Lung (tissue), 12 donors: ENCODE data around the gene SLX1A. TPM values are rescaled to one million over a fixed set of nuclear protein-coding genes. Genes with fewer than 3 reads are reported as not detected.

Experiments
- ATAC-seq: fragments of 200-7000 bp; cut with Tn5 transposase; one replicate; pipeline ENCODE4 v1.9.1; 2020; ENCODE audit warnings: moderate number of reproducible peaks; ENCODE audit not compliant: insufficient read depth, low FRiP score
- DNase-seq, 3 donors: peaks; one replicate each; pipeline ENCODE4 v3.0.0-alpha.2; 2013 to 2017
- H3K27ac ChIP-seq, 2 donors: one replicate each; pipeline ENCODE4 v1.5.1; 2013; ENCODE audit warnings: mild to moderate bottlenecking in 2 of 2, moderate library complexity in 2 of 2, control low read depth in 1 of 2, inconsistent platforms in 1 of 2, low read depth in 1 of 2, low read length in 1 of 2
- H3K27me3 ChIP-seq, 3 donors: one replicate each; pipeline ENCODE4 v1.5.1; 2013; ENCODE audit warnings: low read length in 2 of 3; ENCODE audit not compliant: control insufficient read depth in 3 of 3, insufficient read depth in 3 of 3
- H3K36me3 ChIP-seq, 4 donors: one replicate each; pipeline ENCODE4 v1.5.1; 2013; ENCODE audit warnings: low read length in 4 of 4, mild to moderate bottlenecking in 1 of 4, moderate library complexity in 1 of 4; ENCODE audit not compliant: control insufficient read depth in 4 of 4, insufficient read depth in 4 of 4
- H3K4me1 ChIP-seq, 5 donors: one replicate each; pipeline ENCODE4 v1.5.1; 2013; ENCODE audit warnings: low read length in 5 of 5, mild to moderate bottlenecking in 2 of 5, moderate library complexity in 1 of 5; ENCODE audit not compliant: control insufficient read depth in 5 of 5, insufficient read depth in 5 of 5
- H3K4me3 ChIP-seq: one replicate; pipeline ENCODE4 v1.5.1; 2013; ENCODE audit warnings: mild to moderate bottlenecking, control low read depth, moderate library complexity
- H3K9ac ChIP-seq, 2 donors: one replicate each; pipeline ENCODE4 v1.5.1; 2013; ENCODE audit warnings: low read length in 2 of 2, control low read depth in 1 of 2; ENCODE audit not compliant: insufficient read depth in 1 of 2
- H3K9me3 ChIP-seq, 4 donors: one replicate each; pipeline ENCODE4 v1.5.1; 2013; ENCODE audit warnings: low read length in 3 of 4, mild to moderate bottlenecking in 1 of 4, moderate library complexity in 1 of 4; ENCODE audit not compliant: control insufficient read depth in 4 of 4, insufficient read depth in 3 of 4
- CTCF ChIP-seq: IDR thresholded peaks from 2 replicates; pipeline ENCODE4 v1.5.1; 2012; ENCODE audit warnings: mild to moderate bottlenecking; ENCODE audit errors: control extremely low read depth, extremely low read depth
- WGBS, 2 donors: extraction: QIAGEN DNeasy Blood & Tissue Kit; methylation state at CpG; one replicate each; pipeline ENCODE4 v1.1.7; 2013; 5-methylcytosine and 5-hydroxymethylcytosine counted together
- polyA plus RNA-seq, 2 donors: library from polyadenylated mRNA; stranded (reverse); fragments of 200-250 nt; gene quantifications; one replicate each; pipeline ENCODE4 v1.2.1, GENCODE V29; 2013
- total RNA-seq, 2 donors: library from RNA; depleted of rRNA in 1 of 2; stranded (reverse); fragments of >200 nt in 1 of 2; gene quantifications; one replicate each; pipeline ENCODE4 v1.2.1, GENCODE V29; 2014 to 2021
- donor health status: control.
- donor health status: control.
- donor health status: Bipolar disorder and iron deficiency.
- donor health status: healthy.
- donor health status: DM: yes; HTN: yes; CAD: no.

The SLX1A gene
- total and polyA plus RNA-seq, 4 donors: 24.0 to 96.0 (median 75.1) TPM

- Histone ChIP-seq H3K27ac (peak within 1 kb of the TSS; percentile 62 to 88), H3K4me3 (peak within 1 kb of the TSS; percentile 61), H3K9ac (peak within 1 kb of the TSS; percentile 37 to 61), H3K4me1 (peaks cover 0 to 15% (median 6%) of the 10 kb centered on the region in 5 donors), H3K36me3 (peaks cover 0 to 4% (median 0%) of the 10 kb centered on the region in 4 donors), H3K9me3 (no peaks in the 10 kb centered on the region), H3K27me3 (no peaks in the 10 kb centered on the region)
- 1% methylated on average over 48 to 81 of the region's 81 CpGs for WGBS, 2 donors
- no peak for TF ChIP-seq CTCF
- peak; percentile 85 to 87 (median 86) for DNase-seq
- ATAC-seq: peak; percentile 79
Observed at GRCh38 chr16:30183233-30184095, 10.2 kb upstream of the SLX1A start, which contains the start of gene CORO1A. Gene CORO1A, plus strand, starts transcription at chr16:30183602. Its CDS starts 1,608 bp downstream, at chr16:30185210.

- Histone ChIP-seq H3K27me3 (no peaks in the 10 kb centered on the region), H3K9ac (no peak overlapping the region), H3K4me1 (peaks cover 0 to 15% (median 6%) of the 10 kb centered on the region in 5 donors), H3K4me3 (peak overlapping the region; percentile 24), H3K36me3 (peaks cover 0 to 4% (median 0%) of the 10 kb centered on the region in 4 donors), H3K27ac (peak overlapping the region in 1 of 2 donors; percentile 60), H3K9me3 (no peaks in the 10 kb centered on the region)
- TF ChIP-seq CTCF: no peak
- ATAC-seq: no peak
- no peak for DNase-seq
- WGBS, 2 donors: 7 to 22% methylated on average over 22 to 24 of the region's 24 CpGs
Observed at GRCh38 chr16:30184096-30184890, 9.4 kb upstream of the SLX1A start.

GRCh38 chr16:30184891-30185682, 8.6 kb upstream of the SLX1A start:
- ATAC-seq: no peak
- no peaks in the 10 kb centered on the region for H3K27me3 ChIP-seq
- H3K4me3 ChIP-seq: no peak overlapping the region
- no peak for DNase-seq
- H3K4me1 ChIP-seq: peaks cover 0 to 15% (median 6%) of the 10 kb centered on the region in 5 donors
- peak overlapping the region in 1 of 2 donors; percentile 60 for H3K27ac ChIP-seq
- no peak for TF ChIP-seq CTCF
- H3K36me3 ChIP-seq: peaks cover 0 to 4% (median 0%) of the 10 kb centered on the region in 4 donors
- no peaks in the 10 kb centered on the region for H3K9me3 ChIP-seq
- WGBS, 2 donors: 65 to 74% methylated on average over 13 of the region's 13 CpGs
- no peak overlapping the region for H3K9ac ChIP-seq
